Fibroblast of the aortic adventitia (primary cell): ENCODE data around the gene OR8D2. TPM values are rescaled to one million over a fixed set of nuclear protein-coding genes. Genes with fewer than 3 reads are reported as not detected.

Experiments
- DNase-seq: peaks from one replicate; pipeline ENCODE4 v3.0.0-alpha.2; 2010; ENCODE audit warnings: low read depth
- H3K4me3 ChIP-seq: 2 replicates; pipeline ENCODE4 v1.5.1; 2011; ENCODE audit warnings: low read depth, mild to moderate bottlenecking, control low read depth, low read length, moderate library complexity
- CTCF ChIP-seq: IDR thresholded peaks from 2 replicates; pipeline ENCODE4 v1.5.1; 2011; ENCODE audit warnings: mild to moderate bottlenecking, low read length, control low read depth, inconsistent platforms; ENCODE audit not compliant: insufficient read depth
- total RNA-seq: library from RNA; depleted of rRNA; stranded (reverse); fragments of >200 nt; gene quantifications from 2 replicates; pipeline ENCODE4 v1.2.3, GENCODE V29; 2012; ENCODE audit warnings: low replicate concordance

The OR8D2 gene
- total RNA-seq, 1 donor = not detected

- no peak for DNase-seq
- TF ChIP-seq CTCF = no peak
- no peak overlapping the region for H3K4me3 ChIP-seq
Observed at GRCh38 chr11:124296016-124296415, 24.0 kb downstream of the OR8D2 start.

- no peak overlapping the region for H3K4me3 ChIP-seq
- no peak for DNase-seq
- TF ChIP-seq CTCF = no peak
Observed at GRCh38 chr11:124294687-124295086, 25.3 kb downstream of the OR8D2 start.

GRCh38 chr11:124285610-124286344, 34.2 kb downstream of the OR8D2 start:
- no peak for TF ChIP-seq CTCF
- peak; percentile 59 for DNase-seq
- H3K4me3 ChIP-seq = no peak overlapping the region

GRCh38 chr11:124278261-124278660, 41.7 kb downstream of the OR8D2 start:
- TF ChIP-seq CTCF = no peak
- DNase-seq = peak; percentile 53
- no peak overlapping the region for H3K4me3 ChIP-seq

- no peak overlapping the region for H3K4me3 ChIP-seq
- DNase-seq = no peak
- TF ChIP-seq CTCF = no peak
Observed at GRCh38 chr11:124277804-124278203, 42.2 kb downstream of the OR8D2 start.

- H3K4me3 ChIP-seq = no peak overlapping the region
- TF ChIP-seq CTCF = no peak
- DNase-seq = no peak
Observed at GRCh38 chr11:124277207-124277606, 42.8 kb downstream of the OR8D2 start.

- no peak for TF ChIP-seq CTCF
- peak; percentile 47 for DNase-seq
Observed at GRCh38 chr11:124276081-124276480, 43.9 kb downstream of the OR8D2 start.

More at GRCh38 chr11:124276081-124276480, 43.9 kb downstream of the OR8D2 start:
- H3K4me3 ChIP-seq = no peak overlapping the region
